Measurements from ENCODE around the gene EFNA1. TPM values are rescaled to one million over a fixed set of nuclear protein-coding genes. Genes with fewer than 3 reads are reported as not detected.
A peak's percentile ranks its signal among the peaks of the same experiment; 100 is the strongest.

The EFNA1 gene
- total and polyA plus RNA-seq, 2 donors (not counting 3 experiments of a cell fraction or from before 2014, with no cell fraction given), result 107 to 289 TPM

GRCh38 chr1:155136748-155137147, 9.1 kb downstream of the EFNA1 start:
- peaks cover 38% of the 10 kb centered on the region for H3K4me1 ChIP-seq (ENCODE audit: control insufficient read depth, extremely low read depth, insufficient read depth, low read length)
- H3K79me2 ChIP-seq (ENCODE audit: control insufficient read depth, insufficient read depth, low read length), result peaks cover 26% of the 10 kb centered on the region
- TF ChIP-seq FOS (IDR thresholded peaks at IDR 0.05; ENCODE audit: borderline replicate concordance, insufficient read depth, low read length) (no peak), GATA2 (IDR thresholded peaks at IDR 0.05; ENCODE audit: insufficient read depth, insufficient read length, low read depth, low read length) (no peak), MYC (IDR thresholded peaks at IDR 0.05; ENCODE audit: low read depth, low read length) (no peak), POLR2AphosphoS5 (IDR thresholded peaks at IDR 0.05; ENCODE audit: insufficient read depth, low read depth, low read length) (no peak), EZH2 (IDR thresholded peaks at IDR 0.05; ENCODE audit: borderline replicate concordance, low read depth, low read length, severe bottlenecking) (no peak), POLR2A (IDR thresholded peaks at IDR 0.05; ENCODE audit: low read depth, low read length) (no peak), MAX (IDR thresholded peaks at IDR 0.05; ENCODE audit: insufficient read depth, insufficient read length) (no peak), JUN (IDR thresholded peaks at IDR 0.05; ENCODE audit: borderline replicate concordance, insufficient read depth, insufficient read length, low read depth) (no peak)
- TF ChIP-seq, protein P1, sequence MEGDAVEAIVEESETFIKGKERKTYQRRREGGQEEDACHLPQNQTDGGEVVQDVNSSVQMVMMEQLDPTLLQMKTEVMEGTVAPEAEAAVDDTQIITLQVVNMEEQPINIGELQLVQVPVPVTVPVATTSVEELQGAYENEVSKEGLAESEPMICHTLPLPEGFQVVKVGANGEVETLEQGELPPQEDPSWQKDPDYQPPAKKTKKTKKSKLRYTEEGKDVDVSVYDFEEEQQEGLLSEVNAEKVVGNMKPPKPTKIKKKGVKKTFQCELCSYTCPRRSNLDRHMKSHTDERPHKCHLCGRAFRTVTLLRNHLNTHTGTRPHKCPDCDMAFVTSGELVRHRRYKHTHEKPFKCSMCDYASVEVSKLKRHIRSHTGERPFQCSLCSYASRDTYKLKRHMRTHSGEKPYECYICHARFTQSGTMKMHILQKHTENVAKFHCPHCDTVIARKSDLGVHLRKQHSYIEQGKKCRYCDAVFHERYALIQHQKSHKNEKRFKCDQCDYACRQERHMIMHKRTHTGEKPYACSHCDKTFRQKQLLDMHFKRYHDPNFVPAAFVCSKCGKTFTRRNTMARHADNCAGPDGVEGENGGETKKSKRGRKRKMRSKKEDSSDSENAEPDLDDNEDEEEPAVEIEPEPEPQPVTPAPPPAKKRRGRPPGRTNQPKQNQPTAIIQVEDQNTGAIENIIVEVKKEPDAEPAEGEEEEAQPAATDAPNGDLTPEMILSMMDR (IDR thresholded peaks at IDR 0.05; ENCODE audit: extremely low read depth in 1 of 2, insufficient read depth in 1 of 2, low read depth in 1 of 2, low read length in 2 of 2), result no peak
- H3K9me1 ChIP-seq (replicated peaks; ENCODE audit: control insufficient read depth, extremely low read depth, insufficient read depth, low read length), result no peaks in the 10 kb centered on the region
- POLR2A ChIA-PET, result no interaction called here
- no peaks in the 10 kb centered on the region for H4K20me1 ChIP-seq (replicated peaks; ENCODE audit: control insufficient read depth, extremely low read depth, insufficient read depth, low read length)
- DNase-seq (ENCODE audit: low read depth, low spot score), result peak; percentile 39
- H3K27me3 ChIP-seq (ENCODE audit: control insufficient read depth in 2 of 2, insufficient read depth in 2 of 2, low read length in 2 of 2), result peaks cover 0 to 1% of the 10 kb centered on the region in 2 experiments
- peaks cover 14 to 23% of the 10 kb centered on the region in 2 experiments for H3K36me3 ChIP-seq (ENCODE audit: control insufficient read depth in 2 of 2, extremely low read depth in 1 of 2, insufficient read depth in 2 of 2, low read length in 2 of 2)
- intact Hi-C loops (cut with micrococcal nuclease) (no loop called here), dilution Hi-C loops (cut with MboI; ENCODE audit: extremely low pct_ligation_motif_present, low sequenced_read_pairs) (no loop called here)
- H3K4me3 ChIP-seq (replicated peaks in 1 of 3; ENCODE audit: insufficient read depth in 1 of 3, low read depth in 1 of 3, low read length in 3 of 3), result peak overlapping the region in 2 of 3 experiments; percentile 13 to 47
- H3K9ac ChIP-seq (replicated peaks; ENCODE audit: extremely low read depth, insufficient read depth, low read length), result peak overlapping the region; percentile 44
- CTCF ChIA-PET, result interaction anchor here (0.7 to 15.5 kb wide), 7 partner anchors 12 to 92 kb away, joined by 3 to 204 read pairs (median 7); partner anchors contain the start of gene KRTCAP2
- H3K27ac ChIP-seq (ENCODE audit: insufficient read depth, low read depth, low read length), result peak overlapping the region; percentile 98
- H3K4me2 ChIP-seq (ENCODE audit: insufficient read depth, low read length), result peak overlapping the region; percentile 61
- no peak for FAIRE-seq
- TSS peak; percentile 15 for BruUV-seq (replicated peaks)
- H3K9me3 ChIP-seq (replicated peaks; ENCODE audit: control insufficient read depth, insufficient read depth, low read length), result no peaks in the 10 kb centered on the region
- H2AFZ ChIP-seq (ENCODE audit: low read depth, low read length), result no peak overlapping the region
